ENCODE measurements around the gene ELMO1.
"Not testable (repeated sequence)": the region's sequence is repeated elsewhere in the genome, so short reads cannot be mapped to it uniquely, and the experiment has no call there.

The ELMO1 gene

DNA sequence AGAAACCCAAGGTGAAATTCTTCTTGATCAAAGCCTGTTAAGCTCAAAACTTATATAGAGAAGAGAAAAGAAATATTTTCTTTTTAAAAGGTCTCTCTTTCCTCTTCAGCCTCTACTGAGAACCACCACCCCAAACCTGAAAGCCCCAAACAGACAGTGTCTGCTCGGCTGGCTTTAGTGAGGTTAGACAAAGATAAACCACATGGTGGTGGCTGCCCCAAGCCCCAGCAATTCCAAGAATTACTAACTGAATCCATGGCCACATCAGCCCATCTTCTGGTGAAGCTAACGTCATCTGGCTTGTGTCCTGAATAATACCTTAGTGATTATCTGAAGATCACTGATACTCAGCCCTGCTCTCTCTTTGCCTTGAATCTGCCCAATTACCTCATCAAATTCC, 275.0 kb downstream of the ELMO1 start:
- no peak for DNase-seq

DNA sequence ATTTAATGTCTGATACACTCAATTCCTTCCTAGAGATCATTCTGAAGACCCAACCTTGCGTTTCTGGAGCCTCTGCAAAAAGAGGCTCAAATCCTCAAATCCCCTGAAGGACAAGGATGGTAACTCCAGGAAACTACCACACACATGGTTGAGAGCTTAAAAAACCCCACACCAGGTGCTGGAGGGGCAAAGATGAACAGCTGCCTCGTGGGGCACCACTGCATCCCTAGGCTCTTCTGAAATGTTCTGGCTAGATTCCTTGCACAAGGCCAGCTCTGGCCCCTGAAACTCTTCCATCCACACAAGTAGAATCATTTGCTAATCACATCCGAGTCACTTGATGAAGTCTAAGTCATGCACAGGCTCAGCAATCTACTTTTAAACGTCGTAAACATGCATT, 286.6 kb downstream of the ELMO1 start:
- DNase-seq: no peak

DNA sequence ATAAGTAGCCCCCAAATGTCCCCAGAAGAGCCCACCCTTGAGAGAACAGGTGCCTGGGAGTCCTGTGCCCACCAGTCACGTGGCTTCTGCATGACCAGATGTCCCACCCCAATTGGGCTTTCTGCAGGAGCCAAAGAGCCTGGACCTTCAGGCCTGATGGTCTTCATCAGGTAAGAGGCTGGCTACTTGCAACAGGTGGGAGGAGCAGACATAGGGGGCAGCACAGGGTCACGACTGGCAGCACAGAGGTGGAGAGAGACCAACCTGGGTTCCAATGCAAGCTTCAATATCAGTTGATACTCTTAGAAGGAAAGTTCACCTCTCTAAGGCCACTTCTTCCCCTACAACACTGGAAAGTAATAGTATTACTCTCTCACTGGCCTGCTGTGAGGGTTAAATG, 288.0 kb downstream of the ELMO1 start:
- no peak for DNase-seq

DNA sequence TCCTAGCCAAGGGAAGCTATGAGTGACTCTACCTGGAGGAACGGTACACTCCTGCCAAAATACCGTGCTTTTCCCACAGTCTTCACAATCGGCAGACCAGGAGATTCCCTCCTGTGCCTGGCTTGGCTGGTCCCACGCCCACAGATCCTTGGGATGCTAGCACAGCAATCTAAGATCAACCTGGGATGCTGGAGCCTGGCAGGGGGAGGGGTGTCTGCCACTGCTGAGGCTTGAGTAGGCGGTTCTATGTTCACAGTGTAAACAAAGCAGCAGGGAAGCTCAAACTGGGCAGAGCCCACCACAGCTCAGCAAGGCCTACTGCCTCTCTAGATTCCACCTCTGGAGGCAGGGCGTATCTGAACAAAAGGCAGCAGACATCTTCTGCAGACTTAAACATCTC, 295.3 kb downstream of the ELMO1 start:
- DNase-seq: no peak

DNA sequence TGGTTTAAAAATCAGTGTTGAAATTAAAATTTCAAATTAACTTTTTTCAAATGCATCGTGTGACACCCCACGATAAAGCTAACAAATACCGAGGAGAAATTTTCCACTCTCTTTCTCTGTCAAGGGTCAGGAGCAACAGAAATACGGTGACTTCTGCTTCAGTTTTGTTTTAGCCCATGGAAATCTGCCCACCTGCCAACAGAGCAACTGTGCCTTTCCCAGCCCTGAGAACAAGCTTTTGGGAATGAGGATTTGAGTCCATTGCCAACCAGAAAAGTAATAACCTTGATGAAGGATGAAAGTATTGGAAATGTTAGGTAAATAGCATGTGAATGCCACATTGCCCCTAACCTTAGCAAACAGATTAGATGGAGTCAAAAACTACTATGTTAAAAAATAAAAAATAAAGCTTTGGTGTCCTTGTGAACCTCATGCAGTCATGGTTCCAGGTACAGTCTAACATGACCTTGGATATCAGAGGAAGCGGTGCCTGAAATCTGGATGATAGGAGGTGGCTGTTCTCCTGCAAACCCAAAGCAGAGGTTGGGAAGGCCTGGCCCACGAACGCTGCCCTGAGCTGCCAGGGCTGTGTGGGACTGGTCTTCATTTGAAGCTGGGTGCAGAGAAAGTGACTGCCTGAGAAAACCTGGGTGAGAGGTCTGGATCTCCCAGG, 296.8 kb downstream of the ELMO1 start:
- DNase-seq: no peak

DNA sequence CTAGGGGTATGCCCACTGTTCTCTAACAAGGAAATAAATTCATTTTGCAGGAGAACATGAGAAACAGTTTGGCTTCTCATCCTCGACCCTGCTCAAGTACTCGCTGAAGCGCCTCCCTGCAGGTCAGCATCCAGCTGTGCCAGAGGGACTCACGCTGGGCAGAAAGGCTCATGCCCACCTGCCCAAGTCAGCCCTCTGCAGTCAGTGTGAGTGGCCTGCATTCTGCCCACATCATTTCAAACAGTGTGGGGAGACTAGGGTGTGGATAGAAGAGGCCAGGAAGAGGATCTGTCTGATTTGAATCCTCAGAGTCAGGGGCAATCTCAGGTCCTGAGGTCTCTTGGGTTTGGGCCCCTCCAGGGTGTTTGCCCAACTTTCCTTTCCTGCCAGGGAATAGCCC, 297.8 kb downstream of the ELMO1 start:
- no peak for DNase-seq

DNA sequence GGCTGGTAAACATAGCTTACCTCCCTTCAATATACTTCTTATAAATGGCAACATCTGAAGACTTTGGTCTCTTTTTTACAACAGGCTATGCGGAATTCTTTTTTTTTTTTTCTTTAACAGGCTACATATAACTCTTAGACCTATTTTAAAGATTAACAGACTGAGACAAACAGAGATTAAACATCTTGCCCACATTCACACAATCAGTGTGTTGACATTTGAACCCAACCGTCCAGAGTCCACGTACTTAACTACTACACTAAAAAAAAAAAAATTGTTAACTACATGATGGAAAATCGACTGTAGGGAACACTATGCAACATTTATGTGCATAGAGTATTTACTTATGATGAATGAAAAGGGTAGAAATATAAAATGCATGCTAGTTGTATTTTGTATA, 298.5 kb downstream of the ELMO1 start:
- no peak for DNase-seq

DNA sequence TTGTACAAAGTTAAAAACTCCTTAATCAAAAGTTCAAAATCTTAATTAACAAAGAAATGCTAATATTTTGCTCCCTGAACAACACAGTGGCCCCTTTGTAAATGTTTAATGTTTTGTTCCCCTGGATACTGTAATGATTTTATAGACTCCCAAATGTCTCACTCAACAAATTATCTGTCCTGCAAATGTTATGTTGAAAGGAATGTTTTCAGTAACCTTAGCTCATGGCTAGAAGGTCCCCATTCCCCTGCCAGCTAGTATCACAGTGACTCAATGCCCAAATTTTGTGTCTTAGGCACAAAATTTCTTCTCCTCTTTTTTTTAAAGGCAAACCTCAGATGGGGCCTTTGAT, 298.9 kb downstream of the ELMO1 start:
- DNase-seq: no peak

DNA sequence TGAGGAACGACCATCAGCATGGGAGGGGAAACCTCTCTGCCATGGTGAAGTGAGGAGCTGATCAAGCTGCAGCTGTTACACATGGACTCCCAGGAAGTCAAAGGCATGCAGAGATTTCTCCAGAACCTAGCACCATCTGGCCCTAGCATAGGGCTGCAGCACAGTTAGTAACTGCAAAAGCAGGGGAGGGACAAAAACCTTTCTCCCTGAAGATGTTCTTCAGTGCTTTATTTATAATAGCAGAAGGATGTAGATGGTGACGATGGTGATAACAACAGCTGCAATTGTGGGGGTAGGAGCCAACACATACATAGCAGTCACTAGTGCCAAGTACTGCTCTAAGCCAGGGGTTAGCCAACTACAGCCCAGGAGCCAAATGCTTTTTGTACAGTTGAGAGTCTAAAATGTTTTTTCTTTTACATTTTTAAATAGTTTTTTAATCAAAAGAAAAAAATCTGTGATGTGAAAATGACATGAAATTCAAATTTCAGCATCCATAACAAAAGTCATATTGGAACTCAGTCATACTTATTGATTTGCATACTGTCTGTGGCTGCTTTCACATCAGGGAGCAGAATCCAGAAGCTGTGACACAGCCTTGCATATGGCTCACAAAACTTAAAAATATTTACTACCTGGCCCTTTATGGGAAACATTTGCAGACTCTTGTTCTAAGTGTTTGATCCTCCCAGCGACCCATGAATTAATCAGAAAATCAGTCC, 299.5 kb downstream of the ELMO1 start:
- DNase-seq: no peak

DNA sequence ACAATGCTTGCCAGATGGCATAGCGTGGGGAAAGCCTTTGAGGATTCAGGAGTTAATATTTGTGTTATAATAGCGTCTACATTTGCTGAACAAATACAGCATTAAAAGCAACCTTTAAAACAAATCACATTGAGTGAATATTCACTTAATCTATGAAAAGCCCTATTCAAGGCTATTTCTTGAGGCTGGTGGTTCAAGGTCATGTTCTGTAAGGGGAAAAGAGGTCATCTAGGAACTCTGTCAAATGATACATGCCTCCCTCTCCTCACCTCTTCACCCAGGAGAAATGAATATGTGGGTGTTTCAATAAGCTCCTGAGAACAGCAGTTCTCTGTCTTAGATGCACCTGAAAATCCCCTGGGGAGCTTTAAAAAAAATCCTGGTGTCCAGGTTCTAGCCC, 303.0 kb downstream of the ELMO1 start:
- no peak for DNase-seq

DNA sequence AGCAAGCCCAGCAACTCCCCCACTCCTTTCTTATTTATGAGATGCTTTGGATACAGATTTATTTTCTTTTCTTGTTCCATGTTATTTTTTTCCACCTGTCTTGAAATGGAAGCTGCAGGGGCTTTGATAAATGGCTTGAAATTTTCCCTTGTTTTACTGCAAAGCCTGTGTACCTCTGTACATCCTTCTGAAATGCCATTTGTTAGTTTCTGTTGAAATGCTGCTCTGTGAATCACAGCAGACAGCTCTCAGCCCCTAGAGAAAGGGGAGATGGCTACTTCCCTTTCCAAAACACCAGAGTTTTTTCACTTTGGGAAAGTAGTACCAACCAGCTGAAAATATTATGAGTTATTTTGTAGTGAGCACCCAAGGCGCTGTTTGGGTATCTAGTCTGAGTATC, 304.2 kb downstream of the ELMO1 start:
- DNase-seq: no peak

DNA sequence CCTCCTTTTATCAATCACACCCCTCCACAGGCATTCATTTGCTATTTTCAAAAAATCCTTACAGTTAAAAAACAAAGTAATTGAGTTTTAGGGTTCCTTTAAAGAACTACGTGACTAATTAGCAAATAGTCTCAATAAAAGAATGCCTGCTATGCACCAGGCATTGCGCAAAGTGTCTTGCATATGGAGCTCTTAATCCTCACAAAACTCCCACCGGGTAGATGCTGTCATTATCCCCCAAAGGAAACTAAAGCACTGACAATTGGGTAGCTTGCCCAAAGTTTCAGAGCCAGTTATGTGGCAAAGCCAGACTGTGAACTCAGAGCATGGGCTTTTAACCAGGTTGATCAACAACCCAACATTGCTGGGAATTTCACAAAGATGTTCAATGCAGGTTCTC, 305.7 kb downstream of the ELMO1 start:
- no peak for DNase-seq

DNA sequence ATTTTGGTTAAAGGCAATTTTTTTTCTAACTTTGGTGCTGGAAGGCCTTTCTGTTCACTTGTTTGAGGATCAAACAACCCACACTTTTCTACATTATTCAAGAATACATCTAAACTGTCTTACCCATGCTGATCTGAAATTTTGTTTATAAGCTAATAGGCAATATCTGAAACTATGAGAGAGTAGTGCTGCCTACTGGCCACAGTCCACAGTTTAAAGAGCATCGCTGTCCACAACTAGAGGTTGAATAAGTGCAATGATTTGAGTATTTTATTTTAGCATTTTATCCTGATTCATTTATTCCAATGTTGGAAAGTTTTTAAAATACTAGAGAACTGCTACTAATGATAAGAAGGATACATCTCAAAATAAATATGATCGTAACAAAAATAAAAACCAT, 306.9 kb downstream of the ELMO1 start:
- no peak for DNase-seq

DNA sequence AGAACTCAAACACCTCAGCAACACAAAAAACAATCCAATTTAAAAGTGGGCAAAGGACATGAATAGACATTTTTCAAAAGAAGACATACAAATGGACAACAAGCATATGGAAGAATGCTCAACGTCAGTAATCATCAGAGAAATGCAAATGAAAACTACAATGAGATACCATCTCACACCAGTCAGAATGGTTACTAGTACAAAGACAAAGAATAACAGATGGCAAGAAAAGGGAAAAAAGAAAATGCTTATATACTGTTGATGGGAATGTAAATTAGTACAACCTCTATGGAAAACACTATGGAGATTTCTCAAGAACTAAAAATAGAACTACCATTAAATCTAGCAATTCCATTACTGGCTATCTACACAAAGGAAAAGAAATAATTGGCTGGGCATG, 314.8 kb downstream of the ELMO1 start:
- not testable (repeated sequence) for DNase-seq

DNA sequence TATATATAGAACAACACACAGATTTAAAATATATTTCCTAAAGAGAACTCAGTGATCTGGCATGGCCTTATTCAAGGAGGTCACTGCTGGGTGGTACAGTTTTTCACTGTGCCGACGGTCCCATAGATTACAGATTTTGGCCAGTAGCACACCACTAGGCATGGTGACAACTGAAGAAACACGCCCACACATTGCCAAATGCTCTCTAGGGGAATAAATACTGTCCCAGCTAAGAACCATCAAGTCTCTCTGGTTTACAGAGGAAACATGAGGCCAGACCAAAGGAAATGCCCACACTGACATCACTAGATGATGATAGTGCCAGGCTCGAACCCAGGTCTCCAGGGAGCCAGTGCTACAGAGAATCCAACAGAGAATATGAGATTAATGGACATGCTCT, 316.8 kb downstream of the ELMO1 start:
- DNase-seq: no peak

DNA sequence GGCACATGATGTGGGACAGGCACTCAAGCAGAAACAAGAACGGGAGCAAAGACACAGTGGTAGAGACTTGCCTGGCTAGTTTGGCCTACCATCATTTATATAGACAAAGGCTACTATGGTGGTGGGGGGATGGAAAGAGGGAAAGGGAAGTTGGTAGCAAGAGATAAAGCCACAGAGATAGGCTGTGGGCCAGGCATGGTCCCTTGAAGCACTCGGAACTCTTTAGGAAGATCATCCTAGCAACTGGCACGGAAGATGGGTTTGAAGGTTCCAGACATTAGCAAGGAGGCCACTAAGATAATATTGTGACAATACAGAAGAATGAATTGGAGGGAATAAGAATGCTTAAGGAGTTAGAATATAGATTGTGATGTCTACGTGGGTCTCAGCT, 319.6 kb downstream of the ELMO1 start:
- no peak for DNase-seq

DNA sequence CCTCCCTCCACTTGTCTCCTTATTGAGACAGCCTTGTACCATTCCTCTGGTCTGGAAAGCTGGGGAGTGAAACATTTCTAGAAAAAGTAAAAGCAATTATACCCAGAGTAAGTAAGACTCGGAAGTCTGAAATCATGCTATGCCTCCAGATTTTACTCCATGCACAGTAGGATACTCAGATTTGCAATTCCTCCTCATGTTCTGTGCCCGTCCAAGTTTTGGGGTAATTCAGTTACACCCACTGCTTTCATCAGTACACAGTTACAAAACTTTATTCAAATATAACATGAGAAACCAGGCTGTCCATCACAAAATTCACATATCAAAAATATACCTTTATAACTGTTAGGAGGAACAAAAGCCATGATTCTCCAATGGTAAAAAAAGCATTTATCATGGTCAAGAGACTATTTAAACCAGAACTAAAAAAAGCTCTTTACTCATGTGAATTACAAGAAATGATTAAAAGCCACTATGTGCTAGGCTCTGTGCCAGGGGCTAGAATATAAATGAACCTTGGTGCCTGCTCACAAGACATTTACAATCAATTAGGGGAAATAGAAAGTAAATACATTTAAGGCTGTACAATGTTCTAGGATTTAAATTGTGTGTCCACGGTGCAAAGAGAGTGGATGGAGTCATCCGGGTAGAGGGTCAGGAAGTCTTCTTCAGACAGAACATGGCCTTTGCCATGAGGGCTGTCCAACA, 320.2 kb downstream of the ELMO1 start:
- no peak for DNase-seq

DNA sequence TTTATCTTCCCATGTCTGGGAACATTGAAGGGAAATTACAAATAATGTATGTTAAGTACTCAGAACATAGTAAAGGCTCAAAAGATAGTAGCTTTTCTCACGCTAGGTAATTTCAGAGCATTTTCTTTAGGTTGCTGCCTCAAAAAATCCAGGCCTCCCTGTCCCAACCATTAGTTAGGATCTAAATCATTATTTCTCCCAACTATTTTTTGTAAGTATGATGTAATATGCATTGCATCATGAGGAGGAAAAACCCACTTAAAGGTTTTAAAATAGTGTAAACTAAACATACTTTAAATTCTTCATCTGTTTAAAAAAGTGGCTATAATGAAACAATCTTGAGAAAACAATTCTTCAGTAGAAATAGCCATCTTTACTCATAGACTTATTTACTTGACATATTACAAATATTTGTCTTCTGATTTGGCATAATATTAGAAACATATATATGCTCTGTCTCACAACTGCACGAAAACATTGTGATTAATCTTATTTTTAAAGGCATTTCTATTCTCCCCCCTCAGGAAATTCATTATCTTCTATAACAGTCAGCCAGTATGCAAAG, 329.3 kb downstream of the ELMO1 start:
- no peak for DNase-seq

DNA sequence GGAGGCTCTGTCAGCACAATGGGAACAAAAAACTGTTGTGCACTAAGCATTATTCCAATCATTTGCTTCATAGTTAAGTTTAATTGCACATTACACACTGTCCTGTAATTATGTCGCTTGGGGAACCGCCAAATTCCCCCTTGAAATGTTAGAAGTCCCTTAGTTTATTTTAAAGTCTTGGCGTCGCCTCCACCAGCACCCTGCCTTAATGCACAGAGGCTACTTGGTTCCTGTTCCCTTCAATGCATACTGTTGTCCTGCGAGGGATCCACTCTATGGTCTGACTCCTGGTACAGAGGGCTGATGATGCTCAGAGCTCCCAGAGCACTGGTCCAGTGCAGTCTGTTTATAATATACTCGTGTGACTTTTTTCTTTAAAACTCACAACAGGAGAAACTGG, 330.7 kb downstream of the ELMO1 start:
- no peak for DNase-seq

DNA sequence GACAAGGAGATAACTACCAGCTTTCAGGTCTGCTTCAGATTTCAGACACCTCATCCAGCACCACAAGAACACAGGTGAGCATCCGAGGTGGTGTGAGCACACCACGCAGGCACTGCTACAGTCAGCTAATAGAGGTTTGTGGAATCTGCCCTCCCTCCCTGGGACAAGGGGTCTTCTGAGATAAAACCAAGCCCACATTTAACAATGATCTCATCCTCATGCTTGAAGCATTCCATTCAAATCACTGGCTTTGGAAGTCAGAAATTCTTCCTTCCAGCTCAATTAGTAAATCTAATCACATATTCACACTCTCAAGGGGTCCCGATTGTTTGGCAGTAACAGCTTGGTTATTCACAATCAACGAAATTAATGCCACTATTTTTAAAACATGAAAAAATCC, 331.4 kb downstream of the ELMO1 start:
- no peak for DNase-seq

DNA sequence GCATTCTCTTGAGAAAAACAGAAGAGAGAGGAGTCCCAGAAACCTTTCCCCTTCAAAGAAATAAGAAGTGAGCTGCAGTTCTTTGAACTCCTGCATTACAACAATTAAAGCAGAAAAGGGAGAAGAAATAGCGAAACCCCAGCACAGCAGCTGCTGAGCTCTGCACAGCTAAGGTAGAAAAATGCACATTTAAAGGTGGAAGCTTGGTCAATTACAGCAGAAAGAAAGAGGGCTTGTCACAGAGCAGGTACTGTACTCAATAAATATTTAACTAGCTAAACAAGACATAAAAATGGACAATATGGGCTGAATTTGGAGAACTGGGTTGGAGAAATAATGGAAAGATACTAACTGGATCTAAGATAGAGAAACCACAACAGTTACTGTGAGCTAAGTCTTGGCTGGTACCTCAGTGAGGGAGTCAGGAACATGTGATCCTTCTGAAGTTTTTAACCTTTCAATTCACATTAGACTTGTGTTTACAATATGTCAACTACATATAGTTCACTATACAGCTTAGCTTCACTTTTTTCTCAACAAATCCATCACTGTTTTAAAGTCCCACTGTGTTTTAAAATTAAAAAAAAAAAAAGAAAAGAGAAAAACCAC, 332.5 kb downstream of the ELMO1 start:
- DNase-seq: no peak

DNA sequence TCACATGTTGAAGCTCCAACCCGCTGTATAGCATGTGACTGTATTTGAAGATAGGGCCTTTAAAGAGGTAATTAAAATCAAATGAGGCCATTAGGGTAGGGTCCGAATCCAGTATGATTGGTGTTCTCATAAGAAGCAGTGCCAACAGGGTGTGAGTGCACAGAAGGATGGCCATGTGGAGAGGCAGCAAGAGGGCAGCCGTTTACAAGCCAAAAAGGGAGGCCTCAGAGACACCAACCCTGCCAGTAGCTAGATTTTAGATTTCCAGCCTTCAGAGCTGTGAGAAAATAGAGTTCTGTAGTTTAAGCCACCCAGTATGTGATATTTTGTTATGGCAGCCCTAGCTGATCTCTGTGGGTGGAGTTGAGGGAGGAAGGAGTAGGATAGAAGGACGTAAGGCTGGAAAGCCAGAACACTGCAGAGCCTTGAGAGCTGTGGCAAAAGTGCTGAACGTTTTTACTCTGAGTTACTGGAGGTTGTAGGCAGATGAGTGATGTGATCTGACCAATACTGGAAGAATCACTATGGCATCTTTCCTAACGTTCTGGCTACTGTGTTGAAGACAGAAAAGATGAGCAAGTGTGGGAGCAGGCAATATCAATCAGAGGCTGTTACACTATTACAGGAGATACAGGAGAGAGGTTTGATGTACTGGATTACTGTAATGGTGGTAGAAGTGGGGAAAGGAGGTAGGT, 334.9 kb downstream of the ELMO1 start:
- no peak for DNase-seq

DNA sequence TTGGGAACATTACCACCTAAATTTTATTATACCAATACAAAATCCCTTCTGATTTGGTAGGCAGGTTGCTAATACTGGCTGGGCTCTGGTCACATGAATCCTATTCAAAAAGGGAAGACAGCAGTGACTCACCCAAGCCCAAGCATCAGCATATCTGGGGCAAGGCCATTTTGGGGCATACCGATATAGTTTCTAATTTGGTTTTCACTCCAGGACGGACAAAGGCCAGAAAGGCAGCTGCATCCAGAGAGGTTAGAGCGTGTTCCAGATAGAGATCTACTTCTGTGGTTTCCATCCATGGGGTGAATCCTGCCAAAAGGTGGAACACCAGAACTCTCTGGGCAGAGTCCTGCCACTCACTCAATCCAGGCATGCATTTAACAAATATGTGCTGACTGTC, 335.8 kb downstream of the ELMO1 start:
- no peak for DNase-seq

All from activated CD4-positive, alpha-beta T cell treated with anti-CD3 and anti-CD28 coated beads for 4 hours (primary cell).